Activated B cell treated with CpG ODN at 0.5 μM for 24 hours (primary cell): ENCODE results near the gene HBM. TPM values are rescaled to one million over a fixed set of nuclear protein-coding genes. Genes with fewer than 3 reads are reported as not detected.

Experiments
- ATAC-seq: fragments of 200-7000 bp; cut with Tn5 transposase; one replicate; pipeline ENCODE4 v1.10.0; 2021; ENCODE audit warnings: low read depth, mild to moderate bottlenecking, moderate library complexity
- CTCF ChIA-PET: fragments of 350-600 bp; sonication (Branson Sonifier 250); formaldehyde crosslinking; loops from one replicate; lab custom pipeline; 2021; ENCODE audit warnings: antibody characterized with exemption; lab: Charles Lee
- POLR2A ChIA-PET: fragments of 350-600 bp; sonication (Branson Sonifier 250); formaldehyde crosslinking; loops from one replicate; lab custom pipeline; 2021; ENCODE audit warnings: antibody characterized with exemption; lab: Charles Lee
- DNase-seq: peaks from one replicate; pipeline ENCODE4 v3.0.0; 2022
- H3K27ac Mint-ChIP-seq: one replicate; pipeline ENCODE4 v1.8.0; 2020; ENCODE audit warnings: mixed read lengths
- H3K27me3 Mint-ChIP-seq: one replicate; pipeline ENCODE4 v1.8.0; 2021; ENCODE audit warnings: mixed read lengths
- H3K36me3 Mint-ChIP-seq: one replicate; pipeline ENCODE4 v1.8.0; 2021; ENCODE audit warnings: low read depth, mixed read lengths
- H3K4me1 Mint-ChIP-seq: one replicate; pipeline ENCODE4 v1.8.0; 2021; ENCODE audit warnings: mixed read lengths
- H3K4me3 Mint-ChIP-seq: one replicate; pipeline ENCODE4 v1.8.0; 2020; ENCODE audit warnings: mild to moderate bottlenecking, mixed read lengths
- H3K9me3 Mint-ChIP-seq: one replicate; pipeline ENCODE4 v1.8.0; 2020; ENCODE audit warnings: mixed read lengths
- intact Hi-C: fragments of 100-400 bp; cut with micrococcal nuclease; formaldehyde crosslinking; loops from one replicate; pipeline ENCODE4 v1.15.1; 2024
- total RNA-seq: library from RNA; stranded (reverse); gene quantifications from 2 replicates; pipeline ENCODE4 v1.2.3, GENCODE V29; 2022
- TF ChIP-seq, protein P1 (sequence below): fragments of 200-600 bp; IDR thresholded peaks from one replicate; pipeline ENCODE4 v1.8.0; 2022; ENCODE audit warnings: antibody characterized with exemption, mild to moderate bottlenecking

Gene HBM
- total RNA-seq, 1 donor from 2014 or later, result not detected

DNA sequence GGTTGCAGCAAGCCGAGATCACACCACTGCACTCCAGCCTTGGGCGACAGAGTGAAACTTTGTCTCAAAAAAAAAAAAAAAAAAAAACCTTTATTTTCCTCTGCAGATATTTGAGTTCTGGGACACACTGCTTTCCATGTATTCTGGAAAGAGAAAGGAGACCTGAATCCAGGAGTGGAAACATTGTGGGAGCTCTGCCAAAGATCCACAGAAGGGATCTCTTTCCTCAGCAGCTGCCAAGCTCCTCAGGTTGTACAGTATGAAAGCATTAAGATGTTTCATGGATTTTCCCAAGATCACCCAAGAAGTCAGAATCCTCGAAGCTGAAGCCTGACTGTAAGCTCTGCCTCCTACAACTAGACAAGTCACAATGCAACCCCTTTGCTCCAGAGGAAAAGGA is 40.8 kb upstream of the HBM start:
- no peaks in the 10 kb centered on the region for H3K9me3 Mint-ChIP-seq
- TF ChIP-seq, protein P1, sequence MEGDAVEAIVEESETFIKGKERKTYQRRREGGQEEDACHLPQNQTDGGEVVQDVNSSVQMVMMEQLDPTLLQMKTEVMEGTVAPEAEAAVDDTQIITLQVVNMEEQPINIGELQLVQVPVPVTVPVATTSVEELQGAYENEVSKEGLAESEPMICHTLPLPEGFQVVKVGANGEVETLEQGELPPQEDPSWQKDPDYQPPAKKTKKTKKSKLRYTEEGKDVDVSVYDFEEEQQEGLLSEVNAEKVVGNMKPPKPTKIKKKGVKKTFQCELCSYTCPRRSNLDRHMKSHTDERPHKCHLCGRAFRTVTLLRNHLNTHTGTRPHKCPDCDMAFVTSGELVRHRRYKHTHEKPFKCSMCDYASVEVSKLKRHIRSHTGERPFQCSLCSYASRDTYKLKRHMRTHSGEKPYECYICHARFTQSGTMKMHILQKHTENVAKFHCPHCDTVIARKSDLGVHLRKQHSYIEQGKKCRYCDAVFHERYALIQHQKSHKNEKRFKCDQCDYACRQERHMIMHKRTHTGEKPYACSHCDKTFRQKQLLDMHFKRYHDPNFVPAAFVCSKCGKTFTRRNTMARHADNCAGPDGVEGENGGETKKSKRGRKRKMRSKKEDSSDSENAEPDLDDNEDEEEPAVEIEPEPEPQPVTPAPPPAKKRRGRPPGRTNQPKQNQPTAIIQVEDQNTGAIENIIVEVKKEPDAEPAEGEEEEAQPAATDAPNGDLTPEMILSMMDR, result no peak
- no peak for ATAC-seq
- no peak overlapping the region for H3K4me3 Mint-ChIP-seq
- POLR2A ChIA-PET, result no interaction called here
- H3K36me3 Mint-ChIP-seq, result peaks cover 36% of the 10 kb centered on the region
- H3K27ac Mint-ChIP-seq, result no peak overlapping the region
- no peak for DNase-seq
- CTCF ChIA-PET, result no interaction called here
- intact Hi-C loops, result no loop called here
- H3K27me3 Mint-ChIP-seq, result no peaks in the 10 kb centered on the region
- H3K4me1 Mint-ChIP-seq, result no peaks in the 10 kb centered on the region

DNA sequence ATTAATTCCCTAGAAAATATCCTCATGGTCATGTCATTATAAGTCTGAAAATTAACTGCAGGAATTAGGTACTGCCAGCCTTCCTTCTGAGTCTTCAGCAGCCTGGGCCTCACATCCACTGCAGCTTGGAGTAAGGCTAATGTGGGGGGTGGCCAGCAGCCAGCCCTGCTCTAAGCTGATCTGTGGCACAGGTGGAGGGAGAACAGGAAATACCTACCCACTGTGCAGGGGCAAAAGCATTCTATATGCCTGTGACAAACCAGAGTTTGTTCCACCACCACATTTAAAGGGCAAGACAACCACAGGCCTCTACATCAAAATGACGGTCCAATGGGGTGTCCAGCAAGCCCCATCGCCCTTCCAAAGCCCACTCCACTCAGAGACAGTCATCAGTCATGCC is 36.7 kb upstream of the HBM start:
- ChIA-PET CTCF (interaction anchor here (1.5 kb wide), 1 partner anchor 22 kb away, joined by 4 read pairs; no protein-coding TSS in a partner anchor), POLR2A (no interaction called here)
- Mint-ChIP-seq H3K27ac (no peak overlapping the region), H3K27me3 (no peaks in the 10 kb centered on the region), H3K9me3 (no peaks in the 10 kb centered on the region), H3K4me3 (no peak overlapping the region), H3K4me1 (peaks cover 1% of the 10 kb centered on the region), H3K36me3 (peaks cover 23% of the 10 kb centered on the region)
- DNase-seq (no peak), ATAC-seq (no peak)
- intact Hi-C loops, result no loop called here
- TF ChIP-seq, protein P1, result no peak

DNA sequence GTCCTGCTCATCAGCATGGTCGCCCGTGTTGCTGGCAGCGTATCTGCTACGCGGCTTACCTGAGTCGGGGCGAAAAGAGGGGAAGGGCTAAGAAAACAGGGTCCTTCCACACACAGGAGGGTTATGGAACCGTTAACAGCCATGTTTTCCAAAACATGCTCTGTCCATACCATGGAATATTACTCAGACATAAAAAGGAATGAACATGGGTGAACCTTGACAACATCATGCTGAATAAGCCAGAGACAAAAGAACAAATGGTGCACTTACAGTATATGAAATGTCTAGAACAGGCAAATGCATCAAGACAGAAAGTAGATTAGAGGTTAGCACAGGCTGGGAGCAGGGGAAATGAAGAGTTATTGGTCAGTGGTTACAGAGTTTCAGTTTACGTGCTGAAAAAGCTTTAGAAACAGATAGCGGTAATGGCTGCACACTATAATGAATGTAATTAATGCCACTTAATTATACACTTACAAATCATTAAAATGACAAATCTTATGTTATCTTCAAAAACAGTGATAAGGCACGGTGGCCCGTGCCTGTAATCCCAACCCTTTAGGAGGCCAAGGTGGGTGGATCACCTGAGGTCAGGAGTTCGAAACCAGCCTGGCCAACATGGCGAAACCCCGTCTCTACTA is 35.1 kb upstream of the HBM start:
- intact Hi-C loops, result no loop called here
- H3K4me1 Mint-ChIP-seq, result peaks cover 1% of the 10 kb centered on the region
- CTCF ChIA-PET, result no interaction called here
- POLR2A ChIA-PET, result no interaction called here
- DNase-seq, result no peak
- no peaks in the 10 kb centered on the region for H3K27me3 Mint-ChIP-seq
- no peak overlapping the region for H3K4me3 Mint-ChIP-seq
- peaks cover 12% of the 10 kb centered on the region for H3K36me3 Mint-ChIP-seq
- H3K9me3 Mint-ChIP-seq, result no peaks in the 10 kb centered on the region
- TF ChIP-seq, protein P1, result no peak
- ATAC-seq, result no peak
- no peak overlapping the region for H3K27ac Mint-ChIP-seq

DNA sequence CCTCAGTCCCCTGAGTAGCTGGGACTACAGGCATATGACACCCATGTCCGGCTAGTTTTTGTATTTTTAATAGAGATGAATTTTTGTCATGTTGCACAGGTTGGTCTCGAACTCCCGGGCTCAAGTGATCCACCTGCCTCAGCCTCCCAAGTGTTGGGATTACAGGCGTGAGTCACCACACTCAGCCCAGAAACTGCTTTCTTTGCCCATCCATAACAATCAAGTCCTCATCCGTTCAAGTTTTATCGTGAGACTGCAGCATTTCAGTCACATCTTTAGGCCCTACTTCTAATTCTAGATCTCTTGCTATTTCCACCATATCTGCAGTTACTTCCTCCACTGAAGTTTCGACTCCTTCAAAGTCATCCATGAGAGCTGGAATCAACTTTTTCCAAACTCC is 33.7 kb upstream of the HBM start:
- peaks cover 5% of the 10 kb centered on the region for H3K4me1 Mint-ChIP-seq
- no peak for DNase-seq
- H3K27me3 Mint-ChIP-seq, result no peaks in the 10 kb centered on the region
- H3K27ac Mint-ChIP-seq, result no peak overlapping the region
- TF ChIP-seq, protein P1, result no peak
- ATAC-seq, result no peak
- intact Hi-C loops, result no loop called here
- H3K4me3 Mint-ChIP-seq, result no peak overlapping the region
- CTCF ChIA-PET, result interaction anchor here (1.5 kb wide), 1 partner anchor 25 kb away, joined by 4 read pairs; no protein-coding TSS in a partner anchor
- peaks cover 10% of the 10 kb centered on the region for H3K36me3 Mint-ChIP-seq
- no peaks in the 10 kb centered on the region for H3K9me3 Mint-ChIP-seq
- POLR2A ChIA-PET, result no interaction called here

DNA sequence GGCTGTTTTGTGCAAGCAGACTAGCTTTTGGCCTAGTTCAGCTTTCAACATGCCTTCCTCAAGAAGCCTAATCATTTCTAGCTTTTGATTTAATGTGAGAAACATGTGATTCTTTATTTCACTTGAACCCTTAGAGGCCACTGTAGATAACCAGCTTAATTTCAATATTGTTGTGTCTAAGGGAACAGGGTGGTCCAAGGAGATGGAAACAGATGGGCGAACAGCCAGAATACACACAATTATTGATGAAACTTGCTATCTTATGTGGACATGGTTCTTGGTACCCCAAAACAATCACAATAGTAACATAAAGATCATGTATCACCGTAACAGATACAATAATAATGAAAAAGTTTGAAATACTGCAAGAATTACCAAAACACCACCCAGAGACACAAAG is 32.1 kb upstream of the HBM start:
- Mint-ChIP-seq H3K4me3 (no peak overlapping the region), H3K27ac (no peak overlapping the region), H3K4me1 (peaks cover 9% of the 10 kb centered on the region), H3K27me3 (no peaks in the 10 kb centered on the region), H3K36me3 (peaks cover 11% of the 10 kb centered on the region), H3K9me3 (no peaks in the 10 kb centered on the region)
- intact Hi-C loops, result no loop called here
- ATAC-seq (no peak), DNase-seq (no peak)
- ChIA-PET POLR2A (no interaction called here), CTCF (interaction anchor here (0.6 to 1.5 kb wide), 2 partner anchors 26 to 229 kb away, joined by 3 to 4 read pairs; no protein-coding TSS in a partner anchor)
- TF ChIP-seq, protein P1, result no peak
